PC-3 (cell line): ENCODE results near the gene FCRLB. TPM values are rescaled to one million over a fixed set of nuclear protein-coding genes. Genes with fewer than 3 reads are reported as not detected.

Experiments used
- ATAC-seq: fragments of 200-7000 bp; cut with Tn5 transposase; 2 replicates; pipeline ENCODE4 v1.9.1; 2020; ENCODE audit warnings: mild to moderate bottlenecking, moderate library complexity
- BruUV-seq: library from RNA; stranded (reverse); fragments of 400-500 nt; replicated peaks from 2 replicates; lab custom pipeline; 2021; lab: Mats Ljungman, UMichigan
- CTCF ChIA-PET: fragments of 300-600 bp; sonication (Branson Sonifier 250); formaldehyde crosslinking; loops from one replicate; lab custom pipeline; 2022; ENCODE audit warnings: antibody characterized with exemption; lab: Charles Lee
- POLR2A ChIA-PET: fragments of 300-600 bp; sonication (Branson Sonifier 250); formaldehyde crosslinking; loops from one replicate; lab custom pipeline; 2022; ENCODE audit warnings: antibody characterized with exemption; ENCODE audit not compliant: unreplicated experiment; lab: Charles Lee
- DNase-seq: peaks from one replicate; pipeline ENCODE4 v3.0.0-alpha.2; 2015
- H2AFZ ChIP-seq: fragments of 300-600 bp; sonication (generic); 2 replicates; pipeline ENCODE4 v1.6.0; 2016; ENCODE audit warnings: antibody characterized with exemption, low read length
- H3F3A ChIP-seq: fragments of 300-600 bp; sonication (generic); one replicate; pipeline ENCODE4 v1.6.0; 2017; ENCODE audit warnings: antibody characterized with exemption, low read length, control low read depth, mild to moderate bottlenecking; ENCODE audit not compliant: unreplicated experiment
- H3K27ac ChIP-seq: fragments of 300-600 bp; sonication (generic); 2 replicates; pipeline ENCODE4 v1.5.1; 2016; ENCODE audit warnings: mild to moderate bottlenecking, low read length
- H3K27me3 ChIP-seq: fragments of 300-600 bp; sonication (generic); 2 replicates; pipeline ENCODE4 v1.6.1; 2016; ENCODE audit warnings: low read length, mixed read lengths
- H3K36me3 ChIP-seq: fragments of 300-600 bp; sonication (generic); 2 replicates; pipeline ENCODE4 v1.6.1; 2016; ENCODE audit warnings: low read depth, mixed run types, low read length, mixed read lengths
- H3K4me1 ChIP-seq: fragments of 300-600 bp; sonication (generic); 2 replicates; pipeline ENCODE4 v1.5.1; 2016; ENCODE audit warnings: low read length; ENCODE audit not compliant: insufficient read depth
- H3K4me2 ChIP-seq: fragments of 300-600 bp; sonication (generic); 2 replicates; pipeline ENCODE4 v1.6.0; 2016; ENCODE audit warnings: low read length
- H3K4me3 ChIP-seq: fragments of 300-600 bp; sonication (generic); 2 replicates; pipeline ENCODE4 v1.5.1; 2016; ENCODE audit warnings: mild to moderate bottlenecking, low read length, mixed read lengths
- H3K79me2 ChIP-seq: fragments of 300-600 bp; sonication (generic); 2 replicates; pipeline ENCODE4 v1.6.1; 2017; ENCODE audit warnings: low read length, mixed read lengths
- H3K9ac ChIP-seq: fragments of 300-600 bp; sonication (generic); 2 replicates; pipeline ENCODE4 v1.6.0; 2016; ENCODE audit warnings: mild to moderate bottlenecking, low read length
- H3K9me2 ChIP-seq: fragments of 300-600 bp; sonication (generic); replicated peaks from 2 replicates; pipeline ENCODE4 v1.6.1; 2016; ENCODE audit warnings: mixed run types, low read length, mixed read lengths
- H3K9me3 ChIP-seq: fragments of 300-600 bp; sonication (generic); 2 replicates; pipeline ENCODE4 v1.6.1; 2016; ENCODE audit warnings: low read length, mixed read lengths
- H4K20me1 ChIP-seq: fragments of 300-600 bp; sonication (generic); 2 replicates; pipeline ENCODE4 v1.6.1; 2016; ENCODE audit warnings: low read length, mixed read lengths
- EZH2 ChIP-seq: fragments of 300-600 bp; sonication (generic); IDR thresholded peaks from one replicate; pipeline ENCODE4 v1.6.1; 2017; ENCODE audit warnings: antibody characterized with exemption, mild to moderate bottlenecking, low read length; ENCODE audit not compliant: unreplicated experiment
- EZH2phosphoT487 ChIP-seq: fragments of 300-600 bp; sonication (generic); IDR thresholded peaks from 2 replicates; pipeline ENCODE4 v1.6.1; 2018; ENCODE audit warnings: mild to moderate bottlenecking, antibody characterized with exemption, low read length, borderline replicate concordance
- intact Hi-C: fragments of 100-400 bp; cut with micrococcal nuclease; formaldehyde crosslinking; loops from 2 replicates; pipeline ENCODE4 v1.9.0; 2023
- total RNA-seq: library from RNA; depleted of rRNA; stranded (reverse); fragments of >200 nt; gene quantifications from 2 replicates; pipeline ENCODE4 v1.2.3, GENCODE V29; 2014
- TF ChIP-seq, protein P1 (sequence below): fragments of 300-600 bp; sonication (generic); conservative IDR thresholded peaks from 2 replicates; pipeline ENCODE4 v1.5.1; 2017; ENCODE audit warnings: antibody characterized with exemption, low read depth, mild to moderate bottlenecking, low read length

Gene FCRLB
- total RNA-seq, 1 experiment from 2014 or later, result 12.7 TPM

DNA sequence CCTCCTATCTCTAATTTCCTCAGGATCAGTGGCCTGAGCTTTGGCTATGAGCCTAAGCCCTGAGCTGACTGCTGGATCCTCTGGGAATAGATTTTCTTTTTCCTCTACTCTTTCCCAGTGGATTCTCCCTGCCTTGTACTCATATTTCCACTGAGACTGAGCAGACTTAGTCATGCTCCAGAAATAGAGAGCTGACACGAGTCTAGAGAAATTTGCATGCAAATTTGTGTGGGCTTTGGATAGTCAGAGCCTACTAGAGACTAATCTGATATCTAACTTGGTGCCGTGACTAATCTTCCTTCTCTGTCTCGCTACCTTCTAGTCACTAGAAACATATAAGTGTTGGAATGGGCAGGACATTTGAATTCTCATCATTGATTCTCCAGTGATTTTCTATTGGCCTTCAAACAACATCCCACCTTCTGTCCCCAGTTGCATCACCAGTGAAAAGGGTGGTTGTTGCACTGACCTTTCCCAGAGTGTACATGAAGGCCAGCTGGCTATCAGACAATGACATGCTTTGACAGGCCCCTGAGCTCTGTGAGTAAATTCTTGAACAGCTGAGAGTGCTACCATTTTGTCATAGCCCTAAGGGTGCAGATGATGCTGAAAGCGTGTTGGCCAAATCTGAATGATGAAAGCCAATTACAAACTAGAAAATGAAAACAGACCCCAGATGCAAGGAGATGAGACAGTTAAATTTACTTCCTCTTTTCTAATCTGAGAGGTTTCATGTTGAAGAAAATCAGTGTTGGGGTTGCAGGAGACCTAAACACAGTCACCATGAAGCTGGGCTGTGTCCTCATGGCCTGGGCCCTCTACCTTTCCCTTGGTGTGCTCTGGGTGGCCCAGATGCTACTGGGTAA is 14.6 kb upstream of the FCRLB start, which contains the start of gene FCRLA:
Gene FCRLA, plus strand, starts transcription at position 748 of the 866 bp plus-strand sequence. Its CDS starts 36 bp downstream, at position 784.
- intact Hi-C loops, result no loop called here
- peaks cover 3% of the 10 kb centered on the region; the same call in 1 of the 2 replicates for H3K4me1 ChIP-seq
- no peak within 1 kb of the TSS for H3K4me2 ChIP-seq
- ATAC-seq, result peak; percentile 67
- no peaks in the 10 kb centered on the region for H3K27me3 ChIP-seq
- H2AFZ ChIP-seq, result no peak within 1 kb of the TSS
- CTCF ChIA-PET, result no interaction called here
- H3K9me3 ChIP-seq, result no peaks in the 10 kb centered on the region
- no peak for TF ChIP-seq EZH2
- TF ChIP-seq EZH2phosphoT487, result no peak
- TF ChIP-seq, protein P1, sequence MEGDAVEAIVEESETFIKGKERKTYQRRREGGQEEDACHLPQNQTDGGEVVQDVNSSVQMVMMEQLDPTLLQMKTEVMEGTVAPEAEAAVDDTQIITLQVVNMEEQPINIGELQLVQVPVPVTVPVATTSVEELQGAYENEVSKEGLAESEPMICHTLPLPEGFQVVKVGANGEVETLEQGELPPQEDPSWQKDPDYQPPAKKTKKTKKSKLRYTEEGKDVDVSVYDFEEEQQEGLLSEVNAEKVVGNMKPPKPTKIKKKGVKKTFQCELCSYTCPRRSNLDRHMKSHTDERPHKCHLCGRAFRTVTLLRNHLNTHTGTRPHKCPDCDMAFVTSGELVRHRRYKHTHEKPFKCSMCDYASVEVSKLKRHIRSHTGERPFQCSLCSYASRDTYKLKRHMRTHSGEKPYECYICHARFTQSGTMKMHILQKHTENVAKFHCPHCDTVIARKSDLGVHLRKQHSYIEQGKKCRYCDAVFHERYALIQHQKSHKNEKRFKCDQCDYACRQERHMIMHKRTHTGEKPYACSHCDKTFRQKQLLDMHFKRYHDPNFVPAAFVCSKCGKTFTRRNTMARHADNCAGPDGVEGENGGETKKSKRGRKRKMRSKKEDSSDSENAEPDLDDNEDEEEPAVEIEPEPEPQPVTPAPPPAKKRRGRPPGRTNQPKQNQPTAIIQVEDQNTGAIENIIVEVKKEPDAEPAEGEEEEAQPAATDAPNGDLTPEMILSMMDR, result no peak
- no peak within 1 kb of the TSS for H3K4me3 ChIP-seq
- H3F3A ChIP-seq, result no peaks in the 10 kb centered on the region
- H3K79me2 ChIP-seq, result no peaks in the 10 kb centered on the region
- BruUV-seq, result no TSS peak
- H3K9ac ChIP-seq, result no peak within 1 kb of the TSS
- peak within 1 kb of the TSS; percentile 38 for H3K27ac ChIP-seq
- DNase-seq, result peak; percentile 68
- H3K9me2 ChIP-seq, result no peaks in the 10 kb centered on the region
- POLR2A ChIA-PET, result no interaction called here
- H4K20me1 ChIP-seq, result no peaks in the 10 kb centered on the region
- H3K36me3 ChIP-seq, result no peaks in the 10 kb centered on the region

DNA sequence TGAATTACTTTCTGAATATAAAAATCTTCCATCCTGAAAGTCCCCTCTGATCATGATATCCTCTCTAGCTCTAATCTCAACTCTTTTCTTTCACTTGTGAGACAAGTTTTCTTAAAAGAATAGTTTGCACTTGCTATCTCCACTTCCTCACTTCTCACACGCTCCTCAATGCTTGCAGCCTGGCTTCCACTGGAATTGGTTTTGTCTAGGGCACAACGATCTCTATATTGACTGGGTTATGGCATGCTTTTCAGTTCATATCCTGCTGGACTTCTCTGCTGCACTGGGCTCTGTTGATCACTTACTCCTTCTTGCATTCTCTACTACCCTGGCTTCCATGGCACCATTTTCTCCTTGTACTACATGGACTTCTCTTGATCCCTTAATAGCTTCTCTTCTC is 13.8 kb upstream of the FCRLB start:
- CTCF ChIA-PET, result no interaction called here
- BruUV-seq, result no TSS peak
- Histone ChIP-seq H2AFZ (no peak overlapping the region), H3K9me2 (no peaks in the 10 kb centered on the region), H3K9ac (no peak overlapping the region), H3K79me2 (no peaks in the 10 kb centered on the region), H3K36me3 (no peaks in the 10 kb centered on the region), H3K9me3 (no peaks in the 10 kb centered on the region), H4K20me1 (no peaks in the 10 kb centered on the region), H3K27me3 (no peaks in the 10 kb centered on the region), H3K4me2 (no peak overlapping the region), H3F3A (no peaks in the 10 kb centered on the region), H3K4me3 (no peak overlapping the region), H3K27ac (no peak overlapping the region), H3K4me1 (peaks cover 3% of the 10 kb centered on the region; the same call in 1 of the 2 replicates)
- ATAC-seq (no peak), DNase-seq (no peak)
- POLR2A ChIA-PET, result no interaction called here
- TF ChIP-seq, protein P1, result no peak
- TF ChIP-seq EZH2 (no peak), EZH2phosphoT487 (no peak)
- intact Hi-C loops, result no loop called here

DNA sequence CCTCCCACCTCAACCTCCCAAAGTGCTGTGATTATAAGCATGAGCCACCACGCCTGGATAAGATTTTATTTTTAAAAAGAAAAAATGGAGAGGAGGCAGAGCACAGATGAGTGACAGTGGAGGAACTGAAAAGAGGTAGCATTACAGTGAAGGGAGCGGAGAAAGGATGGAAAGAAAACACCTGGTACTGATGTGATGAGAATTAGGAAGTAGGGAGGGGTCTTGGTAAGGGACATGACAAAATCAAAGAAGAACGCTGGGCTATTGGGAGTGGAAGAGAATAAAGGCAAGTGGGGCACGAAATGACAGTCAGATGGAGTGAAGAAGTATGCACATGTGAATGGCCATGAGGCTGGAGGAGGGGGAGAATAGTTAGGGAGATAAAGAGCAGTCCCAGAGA is 12.0 kb upstream of the FCRLB start:
- H3K27me3 ChIP-seq, result no peaks in the 10 kb centered on the region
- peaks cover 3% of the 10 kb centered on the region; the same call in 1 of the 2 replicates for H3K4me1 ChIP-seq
- intact Hi-C loops, result no loop called here
- H3K4me3 ChIP-seq, result no peak overlapping the region
- no peak overlapping the region for H3K27ac ChIP-seq
- no peaks in the 10 kb centered on the region for H4K20me1 ChIP-seq
- H3K36me3 ChIP-seq, result no peaks in the 10 kb centered on the region
- H2AFZ ChIP-seq, result no peak overlapping the region
- DNase-seq, result no peak
- CTCF ChIA-PET, result no interaction called here
- TF ChIP-seq EZH2phosphoT487 (no peak), EZH2 (no peak)
- TF ChIP-seq, protein P1, result no peak
- H3K79me2 ChIP-seq, result no peaks in the 10 kb centered on the region
- no peaks in the 10 kb centered on the region for H3F3A ChIP-seq
- no peak for ATAC-seq
- no TSS peak for BruUV-seq
- no peak overlapping the region for H3K4me2 ChIP-seq
- POLR2A ChIA-PET, result no interaction called here
- no peaks in the 10 kb centered on the region for H3K9me2 ChIP-seq
- no peak overlapping the region for H3K9ac ChIP-seq
- no peaks in the 10 kb centered on the region for H3K9me3 ChIP-seq
